Upper lobe of left lung (tissue), 4 donors: ENCODE measurements around the gene PLPPR1.

Source experiments
- CTCF ChIP-seq, 6 experiments: fragments of 450-650 bp in 4 of 6; fragments of 200-600 bp in 2 of 6; sonication (generic) in 2 of 6; IDR thresholded peaks; one replicate each; pipeline ENCODE4 v1.5.1; 2016 to 2019; ENCODE audit warnings: antibody characterized with exemption in 6 of 6
- POLR2A ChIP-seq, 4 donors: fragments of 450-650 bp; IDR thresholded peaks; one replicate each; pipeline ENCODE4 v1.5.1; 2016 to 2017; ENCODE audit warnings: antibody characterized with exemption in 4 of 4, mild to moderate bottlenecking in 2 of 4
- POLR2AphosphoS5 ChIP-seq, 2 donors: sonication (generic); formaldehyde crosslinking; IDR thresholded peaks; one replicate each; pipeline ENCODE4 v1.5.1; 2017; ENCODE audit warnings: antibody characterized with exemption in 2 of 2

- no peak for TF ChIP-seq POLR2A (IDR thresholded peaks at IDR 0.05)
- no peak for TF ChIP-seq POLR2AphosphoS5 (IDR thresholded peaks at IDR 0.05)
- no peak for TF ChIP-seq CTCF (IDR thresholded peaks at IDR 0.05)
Measured at GRCh38 chr9:101034222-101034621, 5.7 kb downstream of the PLPPR1 start.
